ENCODE measurements around the gene PTGER3.
"Not testable (repeated sequence)": the region's sequence is repeated elsewhere in the genome, so short reads cannot be mapped to it uniquely, and the experiment has no call there.

- not testable (repeated sequence) for TF ChIP-seq CTCF, POLR2AphosphoS5, POLR2A (IDR thresholded peaks at IDR 0.05)
Observed at GRCh38 chr1:70985278-70985677, 62.3 kb downstream of the PTGER3 start.

Measured in upper lobe of left lung (tissue), 4 donors.